ENCODE results near the gene NUDCD3.

DNA sequence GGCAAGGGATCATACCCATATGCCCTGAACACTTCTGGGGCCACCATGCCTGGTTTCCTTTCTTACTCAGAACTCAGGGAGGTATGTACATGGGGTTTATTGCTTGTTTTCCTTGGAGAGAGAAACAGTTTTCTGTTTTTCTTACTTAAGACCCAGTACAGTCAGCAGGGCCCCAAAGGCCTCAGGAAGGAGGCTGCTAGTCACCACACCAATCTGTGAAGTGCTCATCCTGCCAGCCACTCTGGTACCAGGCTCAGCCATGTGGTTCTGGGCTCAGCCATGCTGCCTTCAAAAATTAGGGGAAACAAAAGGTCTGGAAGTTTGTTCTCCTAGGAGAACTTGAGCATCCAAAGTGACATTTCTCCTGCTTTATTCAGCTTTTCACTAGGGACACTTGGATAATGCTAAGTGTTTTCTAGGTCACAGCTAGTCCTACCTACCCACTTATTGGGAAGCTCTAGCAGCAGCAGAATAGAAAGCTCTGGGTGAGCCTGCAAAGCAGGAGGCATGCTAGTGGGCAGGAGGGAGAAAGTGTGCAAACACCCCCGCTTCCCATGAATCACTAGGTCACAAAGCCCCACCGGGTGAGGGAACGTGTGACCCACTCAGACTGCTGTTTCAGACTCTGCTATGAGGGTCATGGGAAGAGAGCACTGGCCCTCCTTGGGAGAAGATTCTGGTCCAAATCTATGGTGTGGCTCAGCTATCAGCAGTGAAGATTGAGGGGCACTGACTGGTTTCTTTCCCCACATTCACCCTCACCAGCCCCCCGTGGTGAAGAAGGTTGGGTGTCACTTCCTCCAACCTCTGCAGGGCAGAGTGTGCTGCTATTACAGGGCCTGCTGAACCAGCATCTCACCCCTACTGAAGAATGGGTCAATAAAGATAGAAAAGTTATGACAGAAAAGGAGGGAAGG is 23.9 kb downstream of the NUDCD3 start:
- TF ChIP-seq, protein P1, sequence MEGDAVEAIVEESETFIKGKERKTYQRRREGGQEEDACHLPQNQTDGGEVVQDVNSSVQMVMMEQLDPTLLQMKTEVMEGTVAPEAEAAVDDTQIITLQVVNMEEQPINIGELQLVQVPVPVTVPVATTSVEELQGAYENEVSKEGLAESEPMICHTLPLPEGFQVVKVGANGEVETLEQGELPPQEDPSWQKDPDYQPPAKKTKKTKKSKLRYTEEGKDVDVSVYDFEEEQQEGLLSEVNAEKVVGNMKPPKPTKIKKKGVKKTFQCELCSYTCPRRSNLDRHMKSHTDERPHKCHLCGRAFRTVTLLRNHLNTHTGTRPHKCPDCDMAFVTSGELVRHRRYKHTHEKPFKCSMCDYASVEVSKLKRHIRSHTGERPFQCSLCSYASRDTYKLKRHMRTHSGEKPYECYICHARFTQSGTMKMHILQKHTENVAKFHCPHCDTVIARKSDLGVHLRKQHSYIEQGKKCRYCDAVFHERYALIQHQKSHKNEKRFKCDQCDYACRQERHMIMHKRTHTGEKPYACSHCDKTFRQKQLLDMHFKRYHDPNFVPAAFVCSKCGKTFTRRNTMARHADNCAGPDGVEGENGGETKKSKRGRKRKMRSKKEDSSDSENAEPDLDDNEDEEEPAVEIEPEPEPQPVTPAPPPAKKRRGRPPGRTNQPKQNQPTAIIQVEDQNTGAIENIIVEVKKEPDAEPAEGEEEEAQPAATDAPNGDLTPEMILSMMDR (IDR thresholded peaks at IDR 0.05): no peak
- TF ChIP-seq POLR2A (IDR thresholded peaks at IDR 0.05; ENCODE audit: low read depth) (no peak), POLR2AphosphoS5 (IDR thresholded peaks at IDR 0.05) (no peak)

All from esophagus muscularis mucosa (tissue), 3 donors.